GM11168 (cell line): ENCODE measurements around the gene DNAH2.

Experiments used
- in situ Hi-C: fragments of 300-500 bp; cut with MboI; formaldehyde crosslinking; loops from one replicate; pipeline ENCODE4 v1.12.0; 2022; ENCODE audit warnings: low sequenced_read_pairs; ENCODE audit not compliant: unreplicated experiment

The DNAH2 gene

GRCh38 chr17:7703584-7704479, 13.7 kb upstream of the DNAH2 start:
- in situ Hi-C loops = no loop called here

- in situ Hi-C loops = no loop called here
These were observed 12.8 kb upstream of the DNAH2 start, which contains the start of gene EFNB3 for GRCh38 chr17:7704601-7705268. TSS of gene EFNB3 (plus strand) at chr17:7705202. CDS start at chr17:7705599, 397 bp downstream.

DNA sequence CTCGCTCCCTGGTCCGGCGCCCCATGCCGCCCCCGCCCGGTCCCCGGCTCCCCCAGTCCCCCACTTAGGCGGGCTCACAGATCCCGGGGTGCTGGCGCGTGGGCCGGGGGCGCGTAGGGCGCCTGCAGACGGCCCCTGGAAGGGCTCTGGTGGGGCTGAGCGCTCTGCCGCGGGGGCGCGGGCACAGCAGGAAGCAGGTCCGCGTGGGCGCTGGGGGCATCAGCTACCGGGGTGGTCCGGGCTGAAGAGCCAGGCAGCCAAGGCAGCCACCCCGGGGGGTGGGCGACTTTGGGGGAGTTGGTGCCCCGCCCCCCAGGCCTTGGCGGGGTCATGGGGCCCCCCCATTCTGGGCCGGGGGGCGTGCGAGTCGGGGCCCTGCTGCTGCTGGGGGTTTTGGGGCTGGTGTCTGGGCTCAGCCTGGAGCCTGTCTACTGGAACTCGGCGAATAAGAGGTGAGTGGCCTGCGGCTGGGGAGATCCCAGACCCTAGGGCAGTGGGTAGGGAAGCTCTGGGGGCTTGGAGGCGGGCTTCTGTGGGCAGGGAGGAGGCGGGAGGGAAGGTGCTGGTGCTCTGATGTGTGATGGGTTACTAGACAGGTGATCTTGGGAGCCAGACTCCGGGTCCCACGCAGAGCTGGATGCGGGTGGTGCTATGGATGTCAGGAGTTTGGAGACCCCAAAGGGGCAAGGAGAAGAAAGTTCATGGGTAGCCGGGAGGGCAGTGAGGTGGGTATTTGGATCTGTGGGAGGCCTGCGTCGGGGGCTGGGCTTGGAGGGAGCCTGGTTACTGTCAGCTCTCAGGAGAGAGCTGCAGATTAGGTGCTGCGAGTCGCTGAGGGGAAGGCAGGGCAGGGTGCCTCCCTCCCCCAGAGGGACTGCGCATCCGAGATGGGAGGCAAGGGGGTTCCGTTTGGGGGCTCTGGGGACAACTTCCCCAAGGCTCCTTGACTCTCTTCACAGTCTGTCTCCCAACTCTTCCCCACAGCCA, 12.0 kb upstream of the DNAH2 start:
- in situ Hi-C loops = no loop called here

- in situ Hi-C loops = no loop called here
These were observed 10.8 kb upstream of the DNAH2 start for GRCh38 chr17:7706631-7707354.

GRCh38 chr17:7707446-7707845, 10.1 kb upstream of the DNAH2 start:
- in situ Hi-C loops = no loop called here

DNA sequence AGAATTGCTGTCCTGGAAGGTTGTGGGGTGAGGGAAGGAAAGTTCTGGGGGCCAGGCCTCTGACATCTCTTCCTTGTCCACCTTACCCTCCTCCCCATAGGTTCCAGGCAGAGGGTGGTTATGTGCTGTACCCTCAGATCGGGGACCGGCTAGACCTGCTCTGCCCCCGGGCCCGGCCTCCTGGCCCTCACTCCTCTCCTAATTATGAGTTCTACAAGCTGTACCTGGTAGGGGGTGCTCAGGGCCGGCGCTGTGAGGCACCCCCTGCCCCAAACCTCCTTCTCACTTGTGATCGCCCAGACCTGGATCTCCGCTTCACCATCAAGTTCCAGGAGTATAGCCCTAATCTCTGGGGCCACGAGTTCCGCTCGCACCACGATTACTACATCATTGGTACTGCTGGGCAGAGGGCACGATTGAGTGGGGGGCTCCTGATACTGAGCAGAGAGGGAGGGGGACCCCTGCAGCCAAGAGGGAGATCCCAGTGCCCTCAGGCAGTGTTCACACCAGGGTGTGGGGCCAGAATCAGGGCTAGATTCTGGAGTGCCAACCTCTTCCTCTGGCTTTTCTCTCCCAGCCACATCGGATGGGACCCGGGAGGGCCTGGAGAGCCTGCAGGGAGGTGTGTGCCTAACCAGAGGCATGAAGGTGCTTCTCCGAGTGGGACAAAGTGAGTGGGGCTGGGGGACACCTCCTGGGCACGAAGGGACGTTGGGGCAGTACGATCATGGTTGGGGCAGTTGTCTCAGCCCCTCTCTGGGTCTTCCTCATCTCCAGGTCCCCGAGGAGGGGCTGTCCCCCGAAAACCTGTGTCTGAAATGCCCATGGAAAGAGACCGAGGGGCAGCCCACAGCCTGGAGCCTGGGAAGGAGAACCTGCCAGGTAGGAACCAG, 9.4 kb upstream of the DNAH2 start:
- in situ Hi-C loops = no loop called here

- in situ Hi-C loops = no loop called here
These were observed 8.5 kb upstream of the DNAH2 start for GRCh38 chr17:7709031-7709430.

GRCh38 chr17:7710301-7710700, 7.2 kb upstream of the DNAH2 start:
- in situ Hi-C loops = no loop called here

DNA sequence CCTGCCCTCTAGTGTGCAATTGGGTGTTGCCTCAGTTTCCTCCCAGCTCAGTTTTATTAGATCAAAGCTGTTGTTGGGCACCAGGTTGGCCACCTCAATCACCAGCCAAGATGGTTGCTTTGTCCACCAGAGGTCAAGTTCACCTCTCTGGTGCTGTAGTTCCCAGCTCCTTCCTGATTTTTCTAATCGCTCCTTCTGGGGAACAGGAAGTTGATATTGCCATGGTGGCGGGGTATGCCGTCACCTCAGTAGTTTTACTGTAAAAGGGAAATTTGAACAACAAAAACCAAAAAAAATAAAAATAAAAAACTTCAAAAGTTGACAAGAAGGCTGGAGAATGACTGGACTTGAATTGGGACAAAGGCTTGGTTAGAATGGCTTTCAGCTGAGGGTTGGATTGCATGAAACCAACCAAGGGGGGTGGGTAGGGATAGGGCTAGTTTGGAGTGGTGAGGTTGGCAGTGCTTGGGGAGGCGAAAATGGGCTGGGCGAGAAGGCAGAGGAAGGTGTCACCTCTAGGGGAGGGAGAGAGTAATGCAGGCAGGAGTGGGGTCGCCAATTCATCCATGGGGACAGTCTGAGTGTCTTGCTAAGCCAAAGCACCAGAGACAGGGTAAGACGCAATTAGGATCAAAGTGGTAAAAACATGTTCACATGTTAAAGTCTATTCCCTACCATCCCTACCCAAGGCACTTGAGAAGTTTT, 6.3 kb upstream of the DNAH2 start:
- in situ Hi-C loops = no loop called here

DNA sequence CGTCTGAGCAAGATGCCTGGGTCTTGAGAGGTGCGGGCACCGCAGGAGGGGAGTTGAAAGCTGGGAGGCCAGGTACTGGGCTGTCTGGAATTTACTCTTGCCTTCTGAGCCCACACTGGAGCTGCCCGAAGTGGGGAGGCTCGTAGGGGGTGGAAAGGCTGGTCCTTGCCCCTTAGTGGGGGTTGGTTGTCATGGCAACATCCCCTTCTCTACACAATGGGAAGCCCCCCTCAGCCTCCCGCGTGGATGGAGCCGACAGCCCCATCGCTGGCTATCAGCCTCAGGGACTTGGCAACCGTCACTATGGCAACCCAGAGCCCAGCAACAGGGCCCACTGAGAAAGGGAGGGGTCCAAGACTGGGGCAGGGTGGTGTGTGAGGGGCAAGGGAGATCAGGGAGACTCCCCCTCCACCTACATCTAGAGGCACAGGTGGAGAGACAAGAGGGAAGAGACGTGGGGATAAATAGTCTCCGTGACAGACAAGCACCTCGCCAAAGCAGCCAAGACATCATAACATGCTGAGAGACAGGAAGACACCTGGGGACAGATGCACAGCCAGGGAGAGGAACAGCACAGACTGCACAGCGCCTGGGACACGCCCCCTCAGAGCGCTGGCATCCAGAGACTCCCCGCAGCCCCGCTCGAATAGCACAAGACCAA, 5.3 kb upstream of the DNAH2 start:
- in situ Hi-C loops = no loop called here

DNA sequence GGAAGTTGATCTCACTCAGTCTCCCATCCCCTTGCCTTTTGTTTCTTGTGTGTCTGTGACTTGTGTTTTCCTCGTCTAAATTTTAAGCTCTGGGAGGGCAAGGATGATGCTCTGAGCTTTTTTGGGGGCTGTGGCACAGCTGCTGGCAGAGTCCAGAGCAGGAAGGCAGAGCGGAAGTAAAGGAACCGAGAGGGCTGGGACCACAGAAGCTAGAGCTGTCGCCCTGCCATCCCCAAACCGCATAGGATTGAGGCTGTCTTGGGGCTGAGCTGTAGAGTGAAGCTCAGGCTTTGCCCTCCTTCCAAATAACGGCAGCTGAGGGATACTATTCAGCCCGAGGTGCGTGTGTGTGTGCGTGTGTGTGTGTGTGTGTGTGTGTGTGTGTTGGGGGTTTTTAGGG, 3.8 kb upstream of the DNAH2 start:
- in situ Hi-C loops = no loop called here

DNA sequence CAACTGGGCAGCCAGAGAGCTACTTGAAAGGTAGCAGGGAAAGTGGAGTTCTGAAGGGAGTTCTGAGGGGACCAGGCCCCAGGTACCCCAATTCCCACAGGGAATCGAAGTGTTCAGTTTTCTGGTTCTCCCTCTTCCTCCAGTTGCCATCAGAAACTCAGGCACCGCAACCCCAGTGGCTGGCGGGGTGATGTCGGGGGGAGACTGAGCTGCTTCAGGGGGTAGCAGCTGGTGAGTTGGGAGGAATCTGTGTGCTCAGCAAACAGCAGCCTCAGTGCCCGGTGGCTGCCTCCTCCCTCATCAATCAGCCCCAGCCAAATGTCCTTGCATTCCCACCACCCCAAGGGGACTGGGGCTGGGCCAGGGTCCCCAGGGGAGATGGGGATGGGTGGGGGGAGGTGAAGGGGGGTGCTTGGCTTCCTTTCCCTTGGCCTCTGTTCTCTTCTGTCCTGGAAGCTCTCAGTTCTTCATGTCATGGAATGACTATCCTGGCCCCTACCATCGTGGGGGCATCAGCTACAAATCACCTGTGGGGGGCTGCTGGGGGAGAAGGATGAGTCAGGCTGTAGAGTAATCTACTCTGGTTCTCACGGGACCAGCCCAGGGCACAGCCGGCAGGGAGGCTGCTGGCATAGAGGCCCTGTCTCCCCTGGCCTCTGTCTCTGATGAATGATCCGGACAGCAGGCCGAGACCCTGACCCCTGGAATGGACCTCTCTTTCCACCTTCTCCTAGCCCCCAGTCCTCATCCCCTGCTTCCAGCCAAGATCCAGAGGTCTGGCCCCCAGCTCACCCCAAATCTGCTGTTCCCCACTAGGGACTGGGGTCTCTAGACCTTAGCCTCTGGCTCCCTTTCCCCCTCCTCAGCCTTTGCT, 2.6 kb upstream of the DNAH2 start:
- in situ Hi-C loops = no loop called here

DNA sequence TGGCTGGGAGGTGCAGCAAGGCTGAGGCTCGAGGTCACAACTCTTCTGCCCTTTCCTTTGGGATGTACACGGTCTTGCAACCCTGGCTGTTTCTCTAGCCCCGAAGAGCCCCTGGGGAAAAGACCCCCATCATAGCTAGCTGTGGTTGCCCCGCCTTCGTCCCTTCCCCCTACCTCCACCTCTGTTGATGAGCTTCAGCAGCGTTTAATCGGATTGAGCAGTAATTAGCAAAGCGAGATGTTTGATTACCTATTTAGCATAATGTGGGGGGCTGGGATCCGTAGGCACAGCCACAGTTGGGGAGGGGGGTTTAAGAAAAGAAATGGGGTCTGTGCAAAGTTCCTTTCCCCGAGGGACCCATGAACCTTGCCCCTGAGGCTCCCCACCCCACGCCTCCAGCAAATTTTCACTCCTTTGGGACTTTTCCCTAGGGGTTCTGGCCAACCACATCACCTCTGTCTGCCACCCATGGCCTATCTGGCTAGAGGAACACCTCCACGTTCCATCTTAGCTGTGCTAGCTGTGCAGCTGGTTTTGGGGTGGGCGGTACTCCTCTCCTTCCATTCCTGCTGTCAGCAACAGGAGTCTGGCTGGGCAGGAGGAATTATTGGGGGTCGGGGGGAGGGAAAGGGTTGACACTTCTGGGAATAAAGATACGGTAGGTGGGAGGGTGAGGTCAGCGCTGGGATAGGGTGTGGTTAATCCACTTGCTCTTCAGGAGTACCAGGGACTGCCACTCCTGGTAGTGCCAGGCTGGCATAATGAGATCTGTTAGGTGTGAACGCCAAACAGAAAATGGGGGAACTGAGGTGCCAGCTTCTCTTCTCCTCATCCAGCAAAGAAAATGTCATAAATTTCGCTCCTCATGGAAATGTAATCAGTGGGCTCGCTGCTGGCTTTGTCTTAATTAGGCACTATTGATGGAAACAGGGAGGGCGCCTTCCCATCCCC, 1.3 kb upstream of the DNAH2 start:
- in situ Hi-C loops = no loop called here

GRCh38 chr17:7717756-7718350, 309 bp downstream of the DNAH2 start:
- in situ Hi-C loops = no loop called here

DNA sequence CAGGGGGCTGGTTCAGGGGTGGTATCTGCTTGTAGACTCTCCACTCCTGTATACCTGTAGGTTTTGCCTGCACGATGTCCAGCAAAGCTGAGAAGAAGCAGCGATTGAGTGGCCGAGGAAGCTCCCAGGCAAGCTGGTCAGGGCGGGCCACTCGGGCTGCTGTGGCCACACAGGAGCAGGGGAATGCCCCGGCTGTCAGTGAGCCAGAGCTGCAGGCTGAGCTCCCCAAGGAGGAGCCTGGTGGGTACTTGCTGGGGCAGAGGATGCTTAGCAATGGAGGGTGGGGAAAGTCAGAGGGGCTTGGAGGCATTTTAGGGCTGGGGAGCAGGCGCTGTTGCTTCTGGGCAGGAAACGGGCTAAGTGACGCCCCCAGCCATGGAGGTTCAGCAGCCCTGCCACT, 2.1 kb downstream of the DNAH2 start:
- in situ Hi-C loops = no loop called here
